MCF 10A (cell line): ENCODE results near the gene CCDC12. TPM values are rescaled to one million over a fixed set of nuclear protein-coding genes. Genes with fewer than 3 reads are reported as not detected.

Experiments used
- BruUV-seq: library from RNA; stranded (reverse); fragments of 400-500 nt; replicated peaks from 2 replicates; lab custom pipeline; 2021; lab: Mats Ljungman, UMichigan
- CTCF ChIA-PET: fragments of 300-600 bp; sonication (Branson Sonifier 250); formaldehyde crosslinking; extraction: SDS; loops from one replicate; lab custom pipeline; 2021; ENCODE audit warnings: antibody characterized with exemption, inconsistent platforms; lab: Yijun Ruan, JAX
- POLR2A ChIA-PET: fragments of 300-600, 350-650 bp; sonication (Branson Sonifier 250); formaldehyde crosslinking; extraction: SDS; loops from one replicate; lab custom pipeline; 2020; ENCODE audit warnings: antibody characterized with exemption, inconsistent platforms; lab: Yijun Ruan, JAX
- DNase-seq: peaks from one replicate; pipeline ENCODE4 v3.0.0-alpha.2; 2018; ENCODE audit not compliant: unreplicated experiment
- H3K27ac Mint-ChIP-seq: one replicate; pipeline ENCODE4 v1.8.0; 2022; ENCODE audit warnings: mild to moderate bottlenecking, low read depth, mixed read lengths; ENCODE audit not compliant: unreplicated experiment
- H3K27me3 Mint-ChIP-seq: one replicate; pipeline ENCODE4 v1.8.0; 2022; ENCODE audit warnings: mixed read lengths; ENCODE audit not compliant: insufficient read depth, unreplicated experiment
- H3K36me3 Mint-ChIP-seq: one replicate; pipeline ENCODE4 v1.8.0; 2022; ENCODE audit warnings: mild to moderate bottlenecking, moderate library complexity, mixed read lengths; ENCODE audit not compliant: insufficient read depth, unreplicated experiment
- H3K4me1 Mint-ChIP-seq: one replicate; pipeline ENCODE4 v1.8.0; 2022; ENCODE audit warnings: mixed read lengths; ENCODE audit not compliant: insufficient read depth, unreplicated experiment
- H3K4me3 Mint-ChIP-seq: one replicate; pipeline ENCODE4 v1.8.0; 2022; ENCODE audit warnings: mild to moderate bottlenecking, moderate library complexity, mixed read lengths; ENCODE audit not compliant: unreplicated experiment
- H3K9me3 Mint-ChIP-seq: one replicate; pipeline ENCODE4 v1.8.0; 2022; ENCODE audit warnings: mixed read lengths; ENCODE audit not compliant: unreplicated experiment
- CTCF ChIP-seq: fragments of 200-600 bp; IDR thresholded peaks from one replicate; pipeline ENCODE4 v1.8.0; 2022; ENCODE audit warnings: antibody characterized with exemption, mild to moderate bottlenecking; ENCODE audit not compliant: unreplicated experiment
- intact Hi-C: fragments of 100-400 bp; cut with micrococcal nuclease; formaldehyde crosslinking; loops from 2 replicates; pipeline ENCODE4 v1.14.1; 2022
- total RNA-seq: library from RNA; stranded (reverse); gene quantifications from 2 replicates; pipeline ENCODE4 v1.2.3, GENCODE V29; 2022

Gene CCDC12
- total RNA-seq, 1 experiment from 2014 or later = 45.9 TPM

GRCh38 chr3:46882377-46883053 is 94.0 kb downstream of the CCDC12 start:
- no TSS peak for BruUV-seq
- Mint-ChIP-seq H3K36me3 (no peaks in the 10 kb centered on the region), H3K4me1 (no peaks in the 10 kb centered on the region), H3K27me3 (peaks cover 37% of the 10 kb centered on the region), H3K27ac (no peak overlapping the region), H3K9me3 (no peaks in the 10 kb centered on the region), H3K4me3 (peak overlapping the region; percentile 44)
- ChIA-PET POLR2A (no interaction called here), CTCF (interaction anchor here (0.6 kb wide), 2 partner anchors 27 to 1030 kb away, joined by 3 to 4 read pairs; no protein-coding TSS in a partner anchor)
- DNase-seq = no peak
- intact Hi-C loops = no loop called here
- no peak for TF ChIP-seq CTCF

GRCh38 chr3:46881596-46882376 is 94.8 kb downstream of the CCDC12 start:
- Mint-ChIP-seq H3K36me3 (no peaks in the 10 kb centered on the region), H3K4me1 (no peaks in the 10 kb centered on the region), H3K27me3 (peaks cover 37% of the 10 kb centered on the region), H3K4me3 (peak overlapping the region; percentile 19), H3K27ac (no peak overlapping the region), H3K9me3 (no peaks in the 10 kb centered on the region)
- ChIA-PET CTCF (interaction anchor here (0.6 kb wide), 1 partner anchor 28 kb away, joined by 3 read pairs; no protein-coding TSS in a partner anchor), POLR2A (no interaction called here)
- intact Hi-C loops = no loop called here
- no peak for TF ChIP-seq CTCF
- DNase-seq = no peak
- BruUV-seq = no TSS peak

- BruUV-seq = no TSS peak
- DNase-seq = no peak
- Mint-ChIP-seq H3K36me3 (no peaks in the 10 kb centered on the region), H3K4me1 (no peaks in the 10 kb centered on the region), H3K27ac (no peak overlapping the region), H3K27me3 (peaks cover 37% of the 10 kb centered on the region), H3K9me3 (no peaks in the 10 kb centered on the region), H3K4me3 (no peak overlapping the region)
- no peak for TF ChIP-seq CTCF
- CTCF ChIA-PET = no interaction called here
- POLR2A ChIA-PET = no interaction called here
- intact Hi-C loops = no loop called here
Observed at GRCh38 chr3:46880884-46881595, 95.5 kb downstream of the CCDC12 start.
